H1 (cell line): ENCODE measurements around the gene GMPR. TPM values are rescaled to one million over a fixed set of nuclear protein-coding genes. Genes with fewer than 3 reads are reported as not detected.

ENCODE experiments used
- CTCF ChIA-PET: fragments of 300-600 bp; sonication (Branson Sonifier 250); formaldehyde crosslinking; loops from one replicate; lab custom pipeline; 2021; ENCODE audit not compliant: partially characterized antibody; lab: Charles Lee
- POLR2A ChIA-PET: fragments of 300-600 bp; sonication (Branson Sonifier 250); formaldehyde crosslinking; loops from one replicate; lab custom pipeline; 2021; ENCODE audit warnings: inconsistent platforms; ENCODE audit not compliant: partially characterized antibody; lab: Charles Lee
- DNase-seq, 2 experiments: peaks; one replicate each; pipeline versions ENCODE4 v3.0.0 to v3.0.0-alpha.2; 2010 to 2022; ENCODE audit warnings: low spot score in 2 of 2, low read depth in 1 of 2, mixed read lengths in 1 of 2
- FAIRE-seq: peaks from 2 replicates; lab custom pipeline; 2011; peaks lifted over from hg19 to GRCh38; lab: Jason Lieb, UNC
- H2AFZ ChIP-seq: 2 replicates; pipeline ENCODE4 v1.8.1; 2012; ENCODE audit warnings: low read length, inconsistent platforms
- H2AK5ac ChIP-seq: 2 replicates; pipeline ENCODE4 v1.6.1; 2013; ENCODE audit warnings: low read depth, low read length
- H2BK120ac ChIP-seq: replicated peaks from 2 replicates; pipeline ENCODE3; 2013; ENCODE audit warnings: low read depth, low read length, inconsistent platforms
- H2BK12ac ChIP-seq: 2 replicates; pipeline ENCODE4 v1.6.1; 2013; ENCODE audit warnings: low read depth, low read length
- H2BK15ac ChIP-seq: 2 replicates; pipeline ENCODE4 v1.6.1; 2013; ENCODE audit warnings: low read length
- H2BK20ac ChIP-seq: 2 replicates; pipeline ENCODE4 v1.6.1; 2013; ENCODE audit warnings: low read length
- H2BK5ac ChIP-seq: 2 replicates; pipeline ENCODE4 v1.6.1; 2013; ENCODE audit warnings: low read depth, low read length
- H3K14ac ChIP-seq: 2 replicates; pipeline ENCODE4 v1.6.1; 2013; ENCODE audit warnings: inconsistent platforms; ENCODE audit not compliant: insufficient read length
- H3K18ac ChIP-seq: 2 replicates; pipeline ENCODE4 v1.6.1; 2013; ENCODE audit warnings: low read length; ENCODE audit errors: extremely low read depth
- H3K23ac ChIP-seq: 2 replicates; pipeline ENCODE4 v1.6.1; 2013; ENCODE audit warnings: inconsistent platforms; ENCODE audit not compliant: insufficient read length
- H3K23me2 ChIP-seq: 2 replicates; pipeline ENCODE4 v1.6.1; 2013; ENCODE audit warnings: low read depth, low read length
- H3K27ac ChIP-seq: 2 replicates; pipeline ENCODE4 v1.6.1; 2011; ENCODE audit warnings: low read depth, low read length, inconsistent platforms
- H3K27me3 ChIP-seq, 4 experiments: replicated peaks in 1 of 4; 1 replicate in 1 of 4; 2 replicates in 3 of 4; pipeline versions ENCODE4 v1.6.1 to v1.8.1; 2011 to 2013; ENCODE audit warnings: low read length in 3 of 4, mild to moderate bottlenecking in 3 of 4, inconsistent platforms in 2 of 4, mixed read lengths in 2 of 4, moderate library complexity in 1 of 4; ENCODE audit not compliant: control insufficient read depth in 3 of 4, insufficient read depth in 3 of 4; ENCODE audit errors: extremely low read depth in 1 of 4
- H3K36me3 ChIP-seq, 4 experiments: 2 replicates each; pipeline versions ENCODE4 v1.6.1 to v1.8.1; 2011 to 2013; ENCODE audit warnings: mild to moderate bottlenecking in 4 of 4, low read length in 3 of 4, moderate library complexity in 2 of 4, control low read depth in 1 of 4, inconsistent platforms in 1 of 4; ENCODE audit not compliant: insufficient read depth in 4 of 4, control insufficient read depth in 2 of 4
- H3K4ac ChIP-seq: replicated peaks from 2 replicates; pipeline ENCODE3; 2013; ENCODE audit warnings: low read length, low read depth, mixed read lengths, inconsistent platforms; ENCODE audit not compliant: insufficient read length
- H3K4me1 ChIP-seq, 4 experiments: replicated peaks in 1 of 4; 1 replicate in 1 of 4; 2 replicates in 3 of 4; pipeline versions ENCODE4 v1.6.1 to v1.8.1; 2011 to 2013; ENCODE audit warnings: low read length in 3 of 4, inconsistent platforms in 2 of 4, mixed read lengths in 1 of 4; ENCODE audit not compliant: insufficient read depth in 4 of 4, control insufficient read depth in 3 of 4
- H3K4me2 ChIP-seq, 2 experiments: 2 replicates each; pipeline versions ENCODE4 v1.6.1 to v1.8.1; 2011 to 2013; ENCODE audit warnings: low read depth in 2 of 2, low read length in 2 of 2, control low read depth in 1 of 2, inconsistent platforms in 1 of 2, mild to moderate bottlenecking in 1 of 2; ENCODE audit not compliant: insufficient read depth in 1 of 2
- H3K4me3 ChIP-seq, 4 experiments: fragments of 200-600, 300-600 bp in 1 of 4; sonication (generic), shearing (Covaris generic), sonication (Bioruptor Twin) in 1 of 4; 2 replicates each; pipeline versions ENCODE4 v1.5.1 to v1.8.1; 2011 to 2016; ENCODE audit warnings: low read length in 4 of 4, low read depth in 3 of 4, control low read depth in 2 of 4, inconsistent platforms in 2 of 4, mild to moderate bottlenecking in 2 of 4, mixed read lengths in 1 of 4, moderate library complexity in 1 of 4; ENCODE audit not compliant: insufficient read depth in 2 of 4; ENCODE audit errors: extremely low read depth in 1 of 4
- H3K56ac ChIP-seq: replicated peaks from 2 replicates; pipeline ENCODE3; 2013; ENCODE audit warnings: low read depth, mild to moderate bottlenecking, mixed read lengths, low read length, inconsistent platforms; ENCODE audit not compliant: insufficient read length
- H3K79me1 ChIP-seq: 2 replicates; pipeline ENCODE4 v1.6.1; 2013; ENCODE audit warnings: low read depth, low read length, control low read depth
- H3K79me2 ChIP-seq, 2 experiments: 2 replicates each; pipeline versions ENCODE4 v1.6.1 to v1.8.1; 2012 to 2013; ENCODE audit warnings: low read length in 2 of 2, mild to moderate bottlenecking in 2 of 2, inconsistent platforms in 1 of 2; ENCODE audit not compliant: insufficient read depth in 2 of 2, control insufficient read depth in 1 of 2
- H3K9ac ChIP-seq, 4 experiments: replicated peaks in 1 of 4; 1 replicate in 1 of 4; 2 replicates in 3 of 4; pipeline versions ENCODE4 v1.6.1 to v1.8.1; 2011 to 2013; ENCODE audit warnings: low read depth in 3 of 4, low read length in 3 of 4, control low read depth in 2 of 4, mild to moderate bottlenecking in 2 of 4, moderate library complexity in 2 of 4, inconsistent platforms in 1 of 4; ENCODE audit errors: extremely low read depth in 1 of 4
- H3K9me3 ChIP-seq, 2 experiments: 2 replicates each; pipeline versions ENCODE4 v1.6.1 to v1.8.1; 2012 to 2013; ENCODE audit warnings: mild to moderate bottlenecking in 2 of 2, moderate library complexity in 2 of 2, control low read depth in 1 of 2, inconsistent platforms in 1 of 2, low read depth in 1 of 2, low read length in 1 of 2, mixed read lengths in 1 of 2; ENCODE audit not compliant: insufficient read depth in 2 of 2
- H4K20me1 ChIP-seq, 2 experiments: replicated peaks in 1 of 2; 2 replicates each; pipeline versions ENCODE3 to v1.8.1; 2011 to 2013; ENCODE audit warnings: inconsistent platforms in 2 of 2, low read length in 2 of 2, mild to moderate bottlenecking in 1 of 2; ENCODE audit not compliant: insufficient read depth in 2 of 2, control insufficient read depth in 1 of 2
- H4K5ac ChIP-seq: 2 replicates; pipeline ENCODE4 v1.6.1; 2013; ENCODE audit warnings: low read length, low read depth, mixed read lengths, inconsistent platforms; ENCODE audit not compliant: insufficient read length
- H4K8ac ChIP-seq: 2 replicates; pipeline ENCODE4 v1.8.0; 2013; ENCODE audit warnings: mild to moderate bottlenecking, moderate library complexity, low read length, inconsistent platforms; ENCODE audit not compliant: insufficient read depth; ENCODE audit errors: extremely low read depth
- H4K91ac ChIP-seq: replicated peaks from 2 replicates; pipeline ENCODE3; 2013; ENCODE audit warnings: low read length, mixed read lengths, inconsistent platforms; ENCODE audit not compliant: insufficient read length
- ATF3 ChIP-seq: IDR thresholded peaks from 2 replicates; pipeline ENCODE4 v1.6.1; 2011; ENCODE audit warnings: low read depth, mild to moderate bottlenecking, low read length; ENCODE audit not compliant: insufficient read depth
- RAD21 ChIP-seq, 2 experiments: IDR thresholded peaks in 1 of 2; conservative IDR thresholded peaks in 1 of 2; 2 replicates each; pipeline ENCODE4 v1.6.1; 2011; ENCODE audit warnings: low read depth in 2 of 2, low read length in 2 of 2, improper control_type of control experiment in 1 of 2, inconsistent platforms in 1 of 2, mild to moderate bottlenecking in 1 of 2, moderate library complexity in 1 of 2
- WGBS, 2 experiments: shearing (Covaris generic) in 1 of 2; methylation state at CpG; one replicate each; pipeline versions ENCODE4 v1.1.6 to v1.1.7; 2013 to 2015; ENCODE audit warnings: low lambda C conversion rate in 2 of 2, mixed read lengths in 2 of 2, inconsistent platforms in 1 of 2, low coverage in 1 of 2, missing lambda C conversion rate in 1 of 2; ENCODE audit not compliant: insufficient replicate concordance in 2 of 2, insufficient coverage in 1 of 2, insufficient read length in 1 of 2; ENCODE audit errors: extremely low coverage in 1 of 2, missing lambda C conversion rate in 1 of 2; 5-methylcytosine and 5-hydroxymethylcytosine counted together
- polyA plus RNA-seq, 7 experiments: library from polyadenylated mRNA; depleted of rRNA in 3 of 7; stranded (reverse) in 5 of 7; unstranded in 2 of 7; fragments of >200 nt in 5 of 7; fragments of 200-250 nt in 2 of 7; gene quantifications; 1 replicate in 5 of 7; 2 replicates in 1 of 7; 4 replicates in 1 of 7; pipeline versions ENCODE4 v1.2.1 to v1.2.3, GENCODE V29; 2011 to 2013; ENCODE audit warnings: missing spikeins in 2 of 7, mixed read lengths in 2 of 7
- total RNA-seq: library from RNA; stranded (reverse); fragmentation: NEBNext Ultra II Directional; extraction: Animal tissue kit (Norgen Biotek cat#: 25700); gene quantifications from 2 replicates; pipeline ENCODE4 v1.2.1, GENCODE V29; 2021

GMPR gene
- total and polyA plus RNA-seq, 2 of the 8 experiments (the other 6 are each of a cell fraction or from before 2014, with no cell fraction given), result 0.99 to 1.2 TPM

GRCh38 chr6:16285467-16286150 is 47.2 kb downstream of the GMPR start:
- TF ChIP-seq RAD21 (IDR thresholded peaks at IDR 0.05 in 1 of 2, conservative IDR thresholded peaks at IDR 0.05 in 1 of 2; ENCODE audit: low read depth in 2 of 2, low read length in 2 of 2), result peak; percentile 5 to 34; a peak in 2 of 4 replicates
- TF ChIP-seq ATF3, result no peak
- H3K9me3 ChIP-seq, result no peaks in the 10 kb centered on the region; a peak in 1 of 4 replicates
- H2AK5ac ChIP-seq, result no peak overlapping the region
- ChIA-PET CTCF (interaction anchor here (0.5 to 3.2 kb wide), 49 partner anchors 9 to 1856 kb away, joined by 3 to 23 read pairs (median 4); partner anchors contain the start of gene GMPR), POLR2A (interaction anchor here (0.8 kb wide), 1 partner anchor 8 kb away, joined by 3 read pairs; no protein-coding TSS in a partner anchor)
- no peak overlapping the region for H2BK120ac ChIP-seq
- H2AFZ ChIP-seq, result no peak overlapping the region
- H3K4ac ChIP-seq, result no peak overlapping the region
- no peak overlapping the region for H3K4me3 ChIP-seq
- no peaks in the 10 kb centered on the region for H3K27me3 ChIP-seq
- H4K8ac ChIP-seq, result peak overlapping the region; percentile 11; the same call in 1 of the 2 replicates
- H3K9ac ChIP-seq, result no peak overlapping the region
- H2BK5ac ChIP-seq, result no peak overlapping the region
- 0 out of 7 replicates have a peak, but pooled peaks cover 0 to 2% (median 0%) of the 10 kb centered on the region in 4 experiments for H3K4me1 ChIP-seq
- H3K18ac ChIP-seq, result no peak overlapping the region
- H3K4me2 ChIP-seq, result no peak overlapping the region
- H4K91ac ChIP-seq, result no peak overlapping the region
- H3K56ac ChIP-seq, result no peak overlapping the region
- no peaks in the 10 kb centered on the region for H3K79me1 ChIP-seq
- FAIRE-seq (no peak), DNase-seq (no peak)
- no peak overlapping the region for H3K27ac ChIP-seq
- H4K5ac ChIP-seq, result no peak overlapping the region
- WGBS, 2 experiments, result 88% methylated on average over 11 of the region's 11 CpGs; no CpG with 5 or more reads in 1 of the 2 experiments
- no peaks in the 10 kb centered on the region for H3K79me2 ChIP-seq
- no peaks in the 10 kb centered on the region for H4K20me1 ChIP-seq
- no peak overlapping the region for H3K23ac ChIP-seq
- H2BK12ac ChIP-seq, result 0 out of 2 replicates have a peak overlapping the region, but pooled peaks have one; percentile 39
- H2BK15ac ChIP-seq, result 0 out of 2 replicates have a peak overlapping the region, but pooled peaks have one; percentile 46
- no peak overlapping the region for H3K14ac ChIP-seq
- no peak overlapping the region for H2BK20ac ChIP-seq
- H3K36me3 ChIP-seq, result no peaks in the 10 kb centered on the region
- H3K23me2 ChIP-seq, result no peaks in the 10 kb centered on the region
